HFF-Myc (cell line): ENCODE results near the gene PKN3.
A peak's percentile ranks its signal among the peaks of the same experiment; 100 is the strongest.
"Not testable (repeated sequence)": the region's sequence is repeated elsewhere in the genome, so short reads cannot be mapped to it uniquely, and the experiment has no call there.

Source experiments
- DNase-seq: peaks from one replicate; pipeline ENCODE4 v3.0.0-alpha.2; 2011; ENCODE audit warnings: low read depth; ENCODE audit errors: extremely low read depth
- H3K4me3 ChIP-seq: replicated peaks from 2 replicates; pipeline ENCODE4 v1.5.1; 2011; ENCODE audit warnings: low read depth, mild to moderate bottlenecking, control low read depth, low read length
- CTCF ChIP-seq: IDR thresholded peaks from 2 replicates; pipeline ENCODE4 v1.5.1; 2012; ENCODE audit warnings: mild to moderate bottlenecking, low read depth, low read length, control low read depth; ENCODE audit errors: missing control alignments

PKN3 gene

GRCh38 chr9:128694344-128694743 is 8.0 kb upstream of the PKN3 start:
- no peak overlapping the region for H3K4me3 ChIP-seq

GRCh38 chr9:128696923-128697707 is 5.2 kb upstream of the PKN3 start:
- no peak for TF ChIP-seq CTCF
- DNase-seq = no peak
- no peak overlapping the region for H3K4me3 ChIP-seq

More at GRCh38 chr9:128694344-128694743, 8.0 kb upstream of the PKN3 start:
- DNase-seq = no peak
- TF ChIP-seq CTCF = no peak

GRCh38 chr9:128699096-128699795 is 3.1 kb upstream of the PKN3 start:
- not testable (repeated sequence) for H3K4me3 ChIP-seq, DNase-seq

GRCh38 chr9:128701227-128701854 is 962 bp upstream of the PKN3 start:
- no peak for DNase-seq
- H3K4me3 ChIP-seq = no peak overlapping the region
- no peak for TF ChIP-seq CTCF

- TF ChIP-seq CTCF = no peak
- no peak for DNase-seq
These were observed 779 bp downstream of the PKN3 start for GRCh38 chr9:128702949-128703615.

GRCh38 chr9:128703616-128704355 is 1.5 kb downstream of the PKN3 start:
- no peak for TF ChIP-seq CTCF
- no peak for DNase-seq
- peak overlapping the region; percentile 66 for H3K4me3 ChIP-seq

More at GRCh38 chr9:128702949-128703615, 779 bp downstream of the PKN3 start:
- peak overlapping the region; percentile 66 for H3K4me3 ChIP-seq
